GM20431 (cell line): ENCODE measurements around the gene VARS1.
"Not testable (repeated sequence)": the region's sequence is repeated elsewhere in the genome, so short reads cannot be mapped to it uniquely, and the experiment has no call there.

Source experiments
- in situ Hi-C: fragments of 300-500 bp; cut with MseI, MboI; formaldehyde crosslinking; loops from one replicate; pipeline ENCODE4 v1.15.0; 2020; ENCODE audit warnings: low sequenced_read_pairs; ENCODE audit not compliant: unreplicated experiment

The VARS1 gene

GRCh38 chr6:31794866-31795615 lies 511 bp downstream of the VARS1 start:
- in situ Hi-C loops: no loop called here

- in situ Hi-C loops: no loop called here
These were observed 1.2 kb downstream of the VARS1 start for GRCh38 chr6:31794294-31794865.

DNA sequence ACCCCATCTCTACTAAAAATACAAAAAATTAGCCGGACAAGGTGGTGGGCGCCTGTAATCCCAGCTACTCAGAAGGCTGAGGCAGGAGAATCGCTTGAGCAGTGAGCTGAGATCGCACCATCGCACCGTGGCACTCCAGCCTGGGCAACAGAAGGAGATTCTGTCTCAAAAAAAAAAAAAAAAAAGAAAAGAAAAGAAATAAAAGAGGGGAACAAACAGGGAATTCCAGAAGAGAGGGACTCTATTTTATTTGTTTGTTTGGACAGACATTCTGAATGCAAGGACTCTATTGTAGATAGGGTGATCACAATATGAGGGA lies 1.7 kb downstream of the VARS1 start:
- in situ Hi-C loops: not testable (repeated sequence)

DNA sequence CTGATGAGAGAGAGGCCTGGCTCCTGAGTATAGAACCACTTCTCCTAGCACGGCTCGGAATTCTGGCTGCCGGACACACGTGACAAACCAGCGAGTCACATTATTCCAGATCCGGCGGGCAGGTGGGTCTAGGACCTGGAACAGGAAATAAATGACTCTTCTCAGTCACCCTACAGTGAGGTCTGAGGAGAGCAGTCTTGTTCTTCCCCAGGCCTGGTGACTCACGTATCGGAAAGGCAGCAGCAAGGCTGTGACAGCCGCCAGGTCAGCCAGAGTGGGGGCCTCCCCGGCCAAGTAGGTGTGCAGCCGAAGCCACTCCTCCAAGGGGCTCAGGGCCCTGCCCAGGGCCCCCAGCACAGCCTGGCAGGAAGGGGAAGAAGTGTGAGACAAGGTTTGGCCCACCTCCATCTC lies 2.8 kb downstream of the VARS1 start:
- in situ Hi-C loops: no loop called here

DNA sequence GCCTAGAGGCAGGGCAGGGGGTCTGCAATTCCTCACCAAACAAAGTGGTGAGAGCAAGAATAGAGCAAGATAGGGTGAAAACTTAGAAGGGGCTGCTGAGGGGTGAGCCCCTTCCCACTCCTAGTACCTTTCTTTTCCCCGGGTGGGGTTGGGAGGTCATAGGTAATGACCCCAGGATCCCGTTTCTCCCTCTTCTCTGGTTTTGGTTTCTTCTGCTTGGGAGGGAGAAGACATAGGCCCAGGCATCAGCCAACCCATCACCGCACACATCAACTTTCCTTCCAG lies 3.5 kb downstream of the VARS1 start:
- in situ Hi-C loops: no loop called here

DNA sequence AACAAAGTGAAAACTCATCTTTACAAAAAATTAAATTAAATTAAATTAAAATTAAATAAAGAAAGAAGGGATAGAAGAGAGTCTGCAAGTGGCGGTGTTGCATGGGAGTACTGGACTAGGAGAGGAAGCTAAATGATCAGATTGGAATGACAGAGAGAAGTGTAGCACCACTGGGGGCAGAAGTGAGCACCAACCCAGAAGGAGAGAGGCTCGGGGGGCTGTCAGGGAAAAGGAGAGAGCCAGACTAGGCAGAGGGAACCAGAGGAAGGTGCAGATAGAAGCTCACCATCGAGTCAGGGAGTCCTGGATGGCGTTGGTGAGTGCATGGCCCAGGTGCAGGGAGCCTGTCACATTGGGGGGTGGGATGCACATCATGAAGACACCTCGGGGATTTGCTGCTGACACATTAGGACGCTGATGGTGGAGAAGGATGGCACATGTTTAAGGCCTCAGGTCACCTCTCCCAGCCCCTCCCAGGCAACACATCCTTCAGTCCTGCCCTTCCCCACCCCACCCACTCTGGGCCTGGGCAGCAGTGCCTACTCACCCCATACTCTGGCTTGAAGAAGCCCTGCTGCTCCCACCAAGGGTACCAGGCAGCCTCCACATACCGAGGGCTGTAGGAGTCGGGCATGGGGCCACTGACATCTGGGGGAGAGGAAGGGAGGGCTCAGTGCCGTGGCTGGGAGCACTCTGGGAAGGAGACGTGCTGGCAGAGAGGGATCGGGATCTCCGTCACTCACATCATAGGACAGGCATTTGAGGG lies 4.0 kb downstream of the VARS1 start:
- in situ Hi-C loops: no loop called here

DNA sequence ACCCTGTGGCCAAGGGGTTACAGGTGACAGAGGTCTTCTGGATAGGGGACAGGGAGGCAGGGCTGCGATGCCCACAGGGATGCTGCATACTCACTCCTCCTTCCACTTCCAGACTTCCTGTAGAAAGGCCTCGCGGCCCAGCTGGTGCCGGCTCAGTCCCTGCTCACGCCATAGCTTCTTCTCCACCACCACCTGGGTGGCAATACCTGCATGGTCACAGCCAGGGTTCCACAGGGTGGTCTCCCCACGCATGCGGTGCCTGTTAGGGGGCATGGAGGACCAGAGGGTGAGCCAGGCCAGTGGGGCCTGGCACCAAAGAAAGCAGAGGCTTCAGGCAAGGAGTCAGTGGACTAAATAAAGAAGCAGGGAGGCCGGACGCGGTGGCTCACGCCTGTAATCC lies 10.1 kb downstream of the VARS1 start:
- in situ Hi-C loops: no loop called here

- in situ Hi-C loops: no loop called here
These were observed 11.2 kb downstream of the VARS1 start for GRCh38 chr6:31784098-31784925.

DNA sequence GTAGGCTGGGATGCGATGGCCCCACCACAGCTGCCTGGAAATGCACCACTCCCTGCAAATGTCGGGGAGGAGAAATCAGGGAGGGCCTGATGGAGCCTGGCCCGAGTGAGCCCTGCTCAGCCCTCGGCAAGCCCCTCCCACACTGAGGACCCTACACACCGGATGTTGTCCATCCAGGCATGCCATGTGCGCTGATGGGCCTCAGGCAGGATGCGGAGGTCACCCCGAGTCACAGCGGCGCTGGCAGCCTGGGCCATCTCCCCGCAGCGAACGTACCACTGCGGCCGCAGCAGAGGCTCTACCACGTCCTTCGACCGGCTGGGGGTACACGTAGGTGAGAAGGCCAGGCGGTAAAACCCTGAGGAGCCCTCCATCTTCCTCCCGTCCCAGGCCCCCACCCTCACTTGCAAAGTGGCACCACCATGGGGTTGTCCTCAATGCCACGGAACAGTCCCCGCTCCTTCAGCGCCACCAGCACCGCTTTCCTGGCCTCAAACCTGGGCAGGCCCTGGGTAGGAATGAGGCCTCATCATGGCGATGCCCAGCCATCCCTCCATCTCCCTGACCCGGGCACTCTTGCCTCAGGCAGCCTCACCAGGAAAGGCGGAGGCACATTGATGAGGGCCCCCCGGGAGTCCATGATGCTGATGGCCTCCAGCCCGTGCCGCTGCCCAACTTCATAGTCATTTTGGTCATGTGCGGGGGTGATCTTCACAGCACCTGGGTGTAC lies 13.3 kb downstream of the VARS1 start:
- in situ Hi-C loops: no loop called here

DNA sequence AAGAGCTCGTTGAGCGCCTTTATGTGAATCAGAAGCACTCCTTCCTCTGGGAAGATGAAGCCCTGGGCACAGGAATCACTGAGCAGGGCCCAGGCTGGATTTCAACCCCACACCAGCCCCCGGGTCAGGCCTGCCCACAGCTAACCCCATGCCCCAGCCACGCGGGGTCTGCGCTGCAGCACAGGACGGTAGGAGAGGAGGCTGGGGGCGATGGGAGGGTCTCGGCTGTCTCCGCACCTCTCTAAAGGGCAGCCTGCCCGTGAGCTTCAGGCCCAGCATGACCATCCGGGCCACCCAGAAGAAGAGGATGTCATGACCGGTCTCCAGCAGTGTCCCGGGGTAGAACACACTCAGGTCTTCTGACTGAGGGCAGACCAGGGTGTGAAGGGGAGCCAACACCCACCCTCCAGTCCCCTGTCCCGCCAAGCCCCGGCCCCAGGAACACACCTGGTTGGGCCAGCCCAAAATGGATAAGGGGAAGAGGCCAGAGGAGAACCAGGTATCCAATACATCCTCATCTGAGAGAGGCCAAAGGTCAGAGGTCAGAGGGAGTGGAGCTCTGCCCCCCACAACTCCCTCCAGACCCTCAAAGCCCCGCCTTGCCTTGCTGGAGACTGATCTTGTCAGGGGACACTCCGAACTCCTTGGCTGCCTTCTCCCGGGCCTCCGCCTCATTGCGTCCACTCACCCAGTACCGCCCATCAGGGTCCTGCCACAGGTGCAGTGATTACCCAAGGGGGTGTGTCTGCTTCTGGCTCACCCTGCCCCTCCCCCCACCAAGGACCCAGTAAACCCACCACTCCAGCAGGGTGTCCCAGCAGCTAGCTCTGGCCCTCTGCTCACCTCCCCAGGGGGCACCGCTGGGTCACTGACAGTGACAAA lies 14.1 kb downstream of the VARS1 start:
- in situ Hi-C loops: no loop called here

- in situ Hi-C loops: no loop called here
These were observed 14.9 kb downstream of the VARS1 start for GRCh38 chr6:31780507-31781243.

DNA sequence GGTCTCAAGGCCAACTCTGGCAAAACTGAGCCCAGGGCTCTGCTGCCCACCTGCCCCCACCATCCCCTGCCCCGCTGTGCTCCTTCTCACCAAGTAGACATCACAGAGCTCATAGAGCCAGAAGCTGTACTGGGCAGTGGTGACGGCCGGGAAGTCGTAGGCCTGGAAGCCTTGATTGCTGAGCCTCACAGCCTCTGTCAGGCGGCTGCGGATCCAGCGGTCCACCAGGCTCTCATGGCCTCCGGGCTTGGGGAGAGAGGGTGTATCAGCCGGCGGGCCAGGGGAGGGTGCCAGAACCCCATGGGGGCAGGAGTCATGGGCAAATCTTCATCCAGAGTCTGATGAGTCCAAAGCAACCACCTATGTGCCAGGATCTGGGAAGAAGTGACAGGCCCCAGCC lies 15.6 kb downstream of the VARS1 start:
- in situ Hi-C loops: no loop called here

- in situ Hi-C loops: no loop called here
These were observed 16.3 kb downstream of the VARS1 start for GRCh38 chr6:31778999-31779885.

GRCh38 chr6:31778193-31778592 lies 17.4 kb downstream of the VARS1 start:
- in situ Hi-C loops: no loop called here

GRCh38 chr6:31777667-31778050 lies 17.9 kb downstream of the VARS1 start:
- in situ Hi-C loops: no loop called here

- in situ Hi-C loops: no loop called here
These were observed 18.4 kb downstream of the VARS1 start, which contains the start of gene VWA7 for GRCh38 chr6:31776989-31777666. Gene VWA7 (minus strand): TSS chr6:31777328. CDS start chr6:31776779, 549 bp downstream.

DNA sequence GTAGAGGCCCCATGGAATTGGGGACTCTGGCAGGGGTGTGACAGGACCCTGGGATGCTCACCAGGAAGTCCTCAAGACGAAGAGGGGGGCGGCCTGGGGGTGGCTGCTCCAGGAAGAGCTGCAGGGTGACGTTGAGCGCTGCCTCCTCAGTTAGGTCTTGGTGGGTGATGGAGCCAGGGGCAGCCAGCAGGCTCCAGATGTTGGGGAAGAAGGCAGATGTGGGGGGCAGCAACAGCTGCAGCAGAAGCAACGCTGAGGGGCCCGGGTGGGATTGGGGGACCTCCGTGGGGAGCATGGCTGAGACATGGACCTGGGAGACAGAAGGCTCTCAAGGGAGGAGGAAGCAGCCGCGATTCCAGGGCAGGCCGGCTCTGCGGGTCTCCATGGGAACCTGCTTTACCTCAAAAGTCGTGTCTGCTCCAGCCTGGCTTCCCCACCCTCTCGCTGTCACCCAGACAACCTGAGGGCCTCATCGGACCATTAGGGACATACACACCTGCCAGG lies 19.0 kb downstream of the VARS1 start:
- in situ Hi-C loops: no loop called here
